ENCODE data around the gene CILP2.

CILP2 gene

GRCh38 chr19:19567391-19567790 lies 29.3 kb downstream of the CILP2 start:
- Mint-ChIP-seq H3K4me1 (no peaks in the 10 kb centered on the region), H3K27me3 (ENCODE audit: low read depth) (no peaks in the 10 kb centered on the region), H3K4me3 (no peak overlapping the region), H3K27ac (no peak overlapping the region), H3K36me3 (ENCODE audit: low read depth) (peaks cover 30% of the 10 kb centered on the region), H3K9me3 (no peaks in the 10 kb centered on the region)
- TF ChIP-seq, protein P1, sequence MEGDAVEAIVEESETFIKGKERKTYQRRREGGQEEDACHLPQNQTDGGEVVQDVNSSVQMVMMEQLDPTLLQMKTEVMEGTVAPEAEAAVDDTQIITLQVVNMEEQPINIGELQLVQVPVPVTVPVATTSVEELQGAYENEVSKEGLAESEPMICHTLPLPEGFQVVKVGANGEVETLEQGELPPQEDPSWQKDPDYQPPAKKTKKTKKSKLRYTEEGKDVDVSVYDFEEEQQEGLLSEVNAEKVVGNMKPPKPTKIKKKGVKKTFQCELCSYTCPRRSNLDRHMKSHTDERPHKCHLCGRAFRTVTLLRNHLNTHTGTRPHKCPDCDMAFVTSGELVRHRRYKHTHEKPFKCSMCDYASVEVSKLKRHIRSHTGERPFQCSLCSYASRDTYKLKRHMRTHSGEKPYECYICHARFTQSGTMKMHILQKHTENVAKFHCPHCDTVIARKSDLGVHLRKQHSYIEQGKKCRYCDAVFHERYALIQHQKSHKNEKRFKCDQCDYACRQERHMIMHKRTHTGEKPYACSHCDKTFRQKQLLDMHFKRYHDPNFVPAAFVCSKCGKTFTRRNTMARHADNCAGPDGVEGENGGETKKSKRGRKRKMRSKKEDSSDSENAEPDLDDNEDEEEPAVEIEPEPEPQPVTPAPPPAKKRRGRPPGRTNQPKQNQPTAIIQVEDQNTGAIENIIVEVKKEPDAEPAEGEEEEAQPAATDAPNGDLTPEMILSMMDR (IDR thresholded peaks at IDR 0.05; ENCODE audit: unreplicated experiment in 3 of 3), result no peak

DNA sequence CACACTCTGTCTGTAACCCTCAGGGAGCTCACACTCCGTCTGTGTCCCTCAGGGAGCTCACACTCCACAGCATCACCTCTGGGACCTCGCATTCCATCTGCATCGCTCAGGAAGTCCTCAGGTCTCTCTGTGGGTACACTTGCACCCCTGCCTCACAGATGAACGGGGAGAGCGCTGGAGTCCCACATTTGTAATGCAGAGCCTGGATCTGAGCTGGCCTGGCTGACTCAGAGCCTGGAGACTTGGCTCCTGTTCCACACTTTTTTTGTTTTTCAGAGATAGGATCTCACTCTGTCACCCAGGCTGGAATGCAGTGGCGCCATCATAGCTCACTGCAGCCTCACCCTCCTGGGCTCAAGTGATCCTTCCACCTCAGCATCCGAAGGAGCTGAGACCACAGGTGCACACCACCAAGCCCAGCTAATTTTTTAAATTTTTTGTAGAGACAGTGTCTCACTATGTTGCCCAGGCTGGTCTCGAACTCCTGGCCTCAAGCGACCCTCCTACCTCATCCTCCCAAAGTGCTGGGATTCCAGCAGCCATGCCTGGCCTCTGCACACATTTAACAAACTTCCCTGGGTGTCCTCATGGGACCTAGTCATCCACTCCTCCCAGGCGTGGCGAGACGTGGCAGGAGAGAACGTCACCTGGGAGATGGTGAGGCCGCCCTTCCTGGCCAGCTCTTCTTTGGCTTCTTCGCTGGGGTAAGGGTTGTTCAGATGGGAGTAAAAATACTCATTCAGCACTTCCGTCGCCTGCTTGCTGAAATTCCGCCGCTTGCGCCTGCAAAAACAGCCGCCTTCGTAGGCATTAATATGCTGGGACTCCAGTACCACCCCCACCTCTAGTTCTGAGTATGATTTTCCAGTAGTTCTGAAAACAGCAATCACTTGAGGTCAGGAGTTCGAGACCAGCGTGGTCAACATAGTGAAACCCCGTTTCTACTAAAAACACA lies 31.0 kb downstream of the CILP2 start:
- TF ChIP-seq, protein P1 (IDR thresholded peaks at IDR 0.05; ENCODE audit: unreplicated experiment in 3 of 3), result no peak
- Mint-ChIP-seq H3K4me3 (no peak overlapping the region), H3K4me1 (no peaks in the 10 kb centered on the region), H3K27ac (no peak overlapping the region), H3K36me3 (ENCODE audit: low read depth) (peaks cover 30% of the 10 kb centered on the region), H3K27me3 (ENCODE audit: low read depth) (no peaks in the 10 kb centered on the region), H3K9me3 (no peaks in the 10 kb centered on the region)

- H3K27ac Mint-ChIP-seq, result no peak overlapping the region
- H3K4me1 Mint-ChIP-seq, result no peaks in the 10 kb centered on the region
- TF ChIP-seq, protein P1 (IDR thresholded peaks at IDR 0.05; ENCODE audit: unreplicated experiment in 3 of 3), result no peak
- no peak overlapping the region for H3K4me3 Mint-ChIP-seq
- H3K27me3 Mint-ChIP-seq (ENCODE audit: low read depth), result no peaks in the 10 kb centered on the region
- H3K9me3 Mint-ChIP-seq, result no peaks in the 10 kb centered on the region
- H3K36me3 Mint-ChIP-seq (ENCODE audit: low read depth), result peaks cover 19% of the 10 kb centered on the region
Observed at GRCh38 chr19:19570571-19570970, 32.5 kb downstream of the CILP2 start.

DNA sequence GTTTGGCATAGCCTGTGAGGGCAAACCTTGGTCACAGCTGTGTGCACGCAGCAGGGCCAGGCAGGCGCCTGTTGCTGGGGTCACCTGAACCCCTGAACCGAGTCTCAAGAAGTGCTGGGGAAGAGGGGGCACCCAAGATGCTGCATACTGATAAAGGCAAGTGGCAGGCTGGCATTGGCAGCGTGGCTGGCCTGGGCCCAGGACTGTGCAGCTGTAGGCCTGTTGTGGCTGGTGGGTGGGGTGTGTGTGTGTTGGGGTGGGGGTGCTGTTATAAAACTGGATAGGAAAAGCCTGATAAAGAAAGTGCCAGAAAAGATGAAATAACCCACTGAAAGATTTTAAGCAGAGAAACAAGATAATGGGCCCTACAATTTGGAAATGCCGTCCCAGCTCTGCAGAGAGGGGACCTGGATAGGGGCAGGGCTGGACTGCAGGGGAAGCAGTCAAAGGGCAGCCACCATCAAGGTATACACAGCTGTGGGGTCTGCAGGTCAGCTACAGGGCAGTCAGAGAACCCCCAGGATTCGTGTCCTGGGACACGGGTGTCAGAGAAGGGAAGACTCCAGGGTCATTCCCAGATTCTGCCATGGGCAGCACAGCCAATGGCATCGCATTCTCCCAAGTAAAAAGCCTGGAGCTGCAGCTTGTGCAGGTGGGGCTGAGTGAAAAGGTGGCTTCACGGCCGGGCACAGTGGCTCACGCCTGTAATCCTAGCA lies 33.2 kb downstream of the CILP2 start:
- H3K9me3 Mint-ChIP-seq, result no peaks in the 10 kb centered on the region
- TF ChIP-seq, protein P1 (IDR thresholded peaks at IDR 0.05; ENCODE audit: unreplicated experiment in 3 of 3), result no peak
- H3K27ac Mint-ChIP-seq, result no peak overlapping the region
- no peaks in the 10 kb centered on the region for H3K27me3 Mint-ChIP-seq (ENCODE audit: low read depth)
- H3K4me1 Mint-ChIP-seq, result no peaks in the 10 kb centered on the region
- peaks cover 19% of the 10 kb centered on the region for H3K36me3 Mint-ChIP-seq (ENCODE audit: low read depth)
- H3K4me3 Mint-ChIP-seq, result no peak overlapping the region

GRCh38 chr19:19575411-19575810 lies 37.3 kb downstream of the CILP2 start:
- H3K4me3 Mint-ChIP-seq, result no peak overlapping the region
- TF ChIP-seq, protein P1 (IDR thresholded peaks at IDR 0.05; ENCODE audit: unreplicated experiment in 3 of 3), result no peak
- no peak overlapping the region for H3K27ac Mint-ChIP-seq
- no peaks in the 10 kb centered on the region for H3K4me1 Mint-ChIP-seq
- H3K27me3 Mint-ChIP-seq (ENCODE audit: low read depth), result no peaks in the 10 kb centered on the region
- H3K36me3 Mint-ChIP-seq (ENCODE audit: low read depth), result peaks cover 4% of the 10 kb centered on the region
- H3K9me3 Mint-ChIP-seq, result no peaks in the 10 kb centered on the region
